ENCODE measurements around the gene ETFDH.

GRCh38 chr4:158704274-158704673, 32.2 kb downstream of the ETFDH start:
- TF ChIP-seq JUND (IDR thresholded peaks at IDR 0.05; ENCODE audit: low read depth, low read length) (no peak), CTCF (IDR thresholded peaks at IDR 0.05 in 2 of 3, conservative IDR thresholded peaks at IDR 0.05 in 1 of 3; ENCODE audit: control insufficient read depth in 2 of 3, extremely low read depth in 1 of 3, insufficient read depth in 1 of 3, low read depth in 3 of 3, low read length in 3 of 3) (no peak), HDAC6 (IDR thresholded peaks at IDR 0.05; ENCODE audit: unreplicated experiment) (no peak), GABPA (IDR thresholded peaks at IDR 0.05; ENCODE audit: low read depth) (no peak), SP1 (IDR thresholded peaks at IDR 0.05; ENCODE audit: low read depth, low read length) (no peak), POLR2AphosphoS2 (IDR thresholded peaks at IDR 0.05; ENCODE audit: low read depth, low read length) (no peak), BCL11A (IDR thresholded peaks at IDR 0.05; ENCODE audit: low read depth, low read length) (no peak)
- TF ChIP-seq, protein P1, sequence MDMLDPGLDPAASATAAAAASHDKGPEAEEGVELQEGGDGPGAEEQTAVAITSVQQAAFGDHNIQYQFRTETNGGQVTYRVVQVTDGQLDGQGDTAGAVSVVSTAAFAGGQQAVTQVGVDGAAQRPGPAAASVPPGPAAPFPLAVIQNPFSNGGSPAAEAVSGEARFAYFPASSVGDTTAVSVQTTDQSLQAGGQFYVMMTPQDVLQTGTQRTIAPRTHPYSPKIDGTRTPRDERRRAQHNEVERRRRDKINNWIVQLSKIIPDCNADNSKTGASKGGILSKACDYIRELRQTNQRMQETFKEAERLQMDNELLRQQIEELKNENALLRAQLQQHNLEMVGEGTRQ (IDR thresholded peaks at IDR 0.05; ENCODE audit: borderline replicate concordance, low read depth, low read length) = no peak

All from GM12878 (cell line).